Adrenal gland (tissue), 12 donors: ENCODE results near the gene RPUSD4. TPM values are rescaled to one million over a fixed set of nuclear protein-coding genes. Genes with fewer than 3 reads are reported as not detected.

ENCODE experiments used
- DNase-seq, 7 donors: peaks; one replicate each; pipeline ENCODE4 v3.0.0-alpha.2; 2019 to 2020
- H3K27ac ChIP-seq, 5 donors: fragments of 200-600 bp; sonication (generic) in 4 of 5; 1 replicate in 3 of 5; 2 replicates in 2 of 5; pipeline versions ENCODE4 v1.5.1 to v1.8.0; 2016 to 2020; ENCODE audit warnings: mild to moderate bottlenecking in 1 of 5
- H3K27me3 ChIP-seq: fragments of 200-600 bp; 2 replicates; pipeline ENCODE4 v1.8.0; 2021
- H3K36me3 ChIP-seq, 2 donors: fragments of 200-600 bp; replicated peaks in 1 of 2; 1 replicate in 1 of 2; 2 replicates in 1 of 2; pipeline versions ENCODE4 v1.5.1 to v1.8.0; 2018 to 2022
- H3K4me1 ChIP-seq, 2 donors: fragments of 200-600 bp; replicated peaks in 1 of 2; 1 replicate in 1 of 2; 2 replicates in 1 of 2; pipeline versions ENCODE4 v1.5.1 to v1.8.0; 2018 to 2021
- H3K4me3 ChIP-seq, 4 donors: fragments of 200-600 bp; sonication (generic) in 3 of 4; one replicate each; pipeline ENCODE4 v1.5.1; 2016 to 2018
- H3K9me3 ChIP-seq, 3 donors: fragments of 200-600 bp; sonication (generic) in 1 of 3; replicated peaks in 1 of 3; 1 replicate in 2 of 3; 2 replicates in 1 of 3; pipeline versions ENCODE4 v1.5.1 to v1.8.0; 2016 to 2021
- POLR2A ChIP-seq, 2 donors: fragments of 450-650 bp; IDR thresholded peaks; one replicate each; pipeline ENCODE4 v1.6.1; 2017; ENCODE audit warnings: antibody characterized with exemption in 2 of 2, mild to moderate bottlenecking in 2 of 2, moderate library complexity in 1 of 2
- WGBS, 4 donors: extraction: QIAGEN DNeasy Blood & Tissue Kit in 2 of 4; methylation state at CpG; one replicate each; pipeline versions ENCODE4 v1.1.5 to v1.1.7; 2013 to 2017; 5-methylcytosine and 5-hydroxymethylcytosine counted together
- intact Hi-C, 2 donors: fragments of 100-400 bp; cut with DNase I; formaldehyde crosslinking; loops; one replicate each; pipeline versions ENCODE4 v1.14.1 to v1.15.0; 2022 to 2023
- polyA plus RNA-seq, 3 donors: library from polyadenylated mRNA; stranded (reverse); fragments of 200-250 nt in 2 of 3; fragments of 350-450 nt in 1 of 3; fragmentation: Illumina TruSeq in 1 of 3; extraction: RNeasy Lipid Tissue Mini Kit (QIAGEN cat#74804) in 1 of 3; gene quantifications; one replicate each; pipeline ENCODE4 v1.2.3, GENCODE V29; 2013 to 2014
- total RNA-seq, 9 donors: library from RNA; depleted of rRNA in 4 of 9; stranded (reverse); fragments of >200 nt in 4 of 9; fragments of 120-200 nt in 1 of 9; fragmentation: NEBNext Ultra II Directional in 1 of 9; extraction: Animal tissue kit (Norgen Biotek cat#: 25700) in 1 of 9; gene quantifications; one replicate each; pipeline versions ENCODE4 v1.1.0 to v1.2.4, GENCODE V29; 2013 to 2023
- TF ChIP-seq, protein P1 (sequence below), 6 experiments: fragments of 450-650 bp in 4 of 6; fragments of 200-600 bp in 2 of 6; sonication (generic) in 1 of 6; IDR thresholded peaks; 1 replicate in 5 of 6; 2 replicates in 1 of 6; pipeline versions ENCODE4 v1.5.1 to v1.8.0; 2016 to 2021; ENCODE audit warnings: antibody characterized with exemption in 6 of 6, mild to moderate bottlenecking in 2 of 6, moderate library complexity in 1 of 6
- donor health status: healthy with polysubstance abuse.
- donor health status: Bipolar disorder and iron deficiency.
- donor health status: DM: yes; HTN: yes; CAD: no.
- donor health status: DM: no; HTN: no; CAD: no.
- donor health status: DM: no; HTN: no; CAD: no.
- donor health status: DM: yes; HTN: yes; CAD: no.

The RPUSD4 gene
- total and polyA plus RNA-seq, 12 donors = 10.6 to 27.5 (median 19.5) TPM

DNA sequence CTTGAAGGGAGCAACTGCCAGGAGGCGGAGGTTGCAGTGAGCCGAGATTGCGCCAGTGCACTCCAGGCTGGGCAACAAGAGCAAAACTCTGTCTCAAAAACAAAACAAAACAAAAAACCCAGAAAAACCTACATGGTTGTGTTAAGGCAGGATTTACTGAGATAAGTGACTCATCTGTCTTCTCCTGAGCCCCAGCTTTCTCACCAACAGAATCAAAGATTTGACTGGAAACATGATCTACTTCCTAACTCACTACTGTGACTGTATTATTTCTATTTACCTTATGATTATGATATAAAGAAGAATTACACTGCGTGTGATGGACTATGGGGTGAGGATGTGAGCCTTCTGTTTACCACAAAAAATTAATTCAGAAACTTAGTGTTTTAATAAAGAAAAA is 21.9 kb upstream of the RPUSD4 start:
- Histone ChIP-seq H3K27me3 (no peaks in the 10 kb centered on the region), H3K9me3 (no peaks in the 10 kb centered on the region), H3K4me3 (no peak overlapping the region), H3K4me1 (peaks cover 0 to 5% of the 10 kb centered on the region in 2 donors), H3K36me3 (peaks cover 0 to 3% of the 10 kb centered on the region in 2 donors), H3K27ac (no peak overlapping the region)
- DNase-seq = no peak
- intact Hi-C loops = no loop called here
- TF ChIP-seq, protein P1, sequence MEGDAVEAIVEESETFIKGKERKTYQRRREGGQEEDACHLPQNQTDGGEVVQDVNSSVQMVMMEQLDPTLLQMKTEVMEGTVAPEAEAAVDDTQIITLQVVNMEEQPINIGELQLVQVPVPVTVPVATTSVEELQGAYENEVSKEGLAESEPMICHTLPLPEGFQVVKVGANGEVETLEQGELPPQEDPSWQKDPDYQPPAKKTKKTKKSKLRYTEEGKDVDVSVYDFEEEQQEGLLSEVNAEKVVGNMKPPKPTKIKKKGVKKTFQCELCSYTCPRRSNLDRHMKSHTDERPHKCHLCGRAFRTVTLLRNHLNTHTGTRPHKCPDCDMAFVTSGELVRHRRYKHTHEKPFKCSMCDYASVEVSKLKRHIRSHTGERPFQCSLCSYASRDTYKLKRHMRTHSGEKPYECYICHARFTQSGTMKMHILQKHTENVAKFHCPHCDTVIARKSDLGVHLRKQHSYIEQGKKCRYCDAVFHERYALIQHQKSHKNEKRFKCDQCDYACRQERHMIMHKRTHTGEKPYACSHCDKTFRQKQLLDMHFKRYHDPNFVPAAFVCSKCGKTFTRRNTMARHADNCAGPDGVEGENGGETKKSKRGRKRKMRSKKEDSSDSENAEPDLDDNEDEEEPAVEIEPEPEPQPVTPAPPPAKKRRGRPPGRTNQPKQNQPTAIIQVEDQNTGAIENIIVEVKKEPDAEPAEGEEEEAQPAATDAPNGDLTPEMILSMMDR (IDR thresholded peaks at IDR 0.05) = no peak
- no peak for TF ChIP-seq POLR2A (IDR thresholded peaks at IDR 0.05)
- WGBS, 4 donors = 90 to 98% (median 96%) methylated on average over 4 of the region's 4 CpGs

DNA sequence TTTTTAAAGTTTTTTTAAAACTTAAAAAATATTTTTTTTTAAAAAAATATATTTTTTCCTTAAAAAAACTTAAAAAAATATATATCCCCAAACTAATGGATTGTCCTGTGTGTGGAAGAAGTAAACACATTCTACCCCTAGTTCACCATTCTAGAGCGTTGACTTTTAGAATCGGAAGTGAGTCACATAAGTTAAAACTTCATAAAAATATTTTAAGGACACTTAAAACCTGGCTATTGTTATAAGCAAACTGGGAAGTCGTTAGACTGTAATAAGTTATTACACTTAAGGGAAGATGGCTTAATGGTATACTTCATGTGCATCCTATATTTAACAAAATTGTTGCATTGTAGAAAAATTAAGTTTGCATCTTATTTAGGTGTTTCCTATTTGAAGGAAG is 21.2 kb upstream of the RPUSD4 start:
- WGBS, 4 donors = 94 to 98% (median 95%) methylated on average over 3 of the region's 3 CpGs
- TF ChIP-seq, protein P1 (IDR thresholded peaks at IDR 0.05) = no peak
- no peak for TF ChIP-seq POLR2A (IDR thresholded peaks at IDR 0.05)
- no peak for DNase-seq
- Histone ChIP-seq H3K36me3 (peaks cover 0 to 3% of the 10 kb centered on the region in 2 donors), H3K27ac (no peak overlapping the region), H3K4me1 (peaks cover 0 to 5% of the 10 kb centered on the region in 2 donors), H3K27me3 (no peaks in the 10 kb centered on the region), H3K4me3 (no peak overlapping the region), H3K9me3 (no peaks in the 10 kb centered on the region)
- intact Hi-C loops = no loop called here

DNA sequence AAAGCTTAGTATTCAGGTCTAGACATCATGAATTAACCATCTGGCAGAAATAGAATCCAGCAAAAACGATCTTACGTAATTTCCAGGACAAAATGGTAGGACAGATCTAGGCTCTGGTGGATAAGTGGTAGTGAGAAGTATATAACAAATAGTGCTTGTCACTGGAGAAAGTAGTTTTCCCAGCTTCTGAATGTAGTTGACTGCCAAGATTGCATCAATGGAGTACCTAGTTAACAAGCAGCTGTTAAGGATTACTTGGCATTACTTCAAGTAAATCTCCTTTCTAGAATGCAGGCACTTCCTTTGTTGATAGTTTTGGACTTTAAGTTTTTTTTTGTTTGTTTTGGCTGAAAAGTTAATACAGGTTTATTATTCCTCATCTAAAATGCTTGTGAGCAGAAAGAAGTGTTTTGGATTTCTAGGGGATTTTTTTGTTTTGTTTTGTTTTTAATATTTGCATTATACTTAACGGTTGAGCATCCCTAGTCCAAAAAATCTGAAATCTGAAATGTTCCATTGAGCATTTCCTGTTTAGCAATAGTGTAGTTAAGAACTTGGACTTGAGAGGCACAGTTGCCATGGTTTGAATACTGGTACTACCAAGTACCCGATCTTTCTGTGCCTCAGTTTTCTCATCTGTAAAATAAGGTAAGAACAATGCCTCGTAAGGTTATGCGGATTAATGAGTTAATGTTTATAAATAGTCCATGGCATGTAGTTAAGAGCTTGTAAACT is 20.4 kb upstream of the RPUSD4 start:
- H3K27ac ChIP-seq = no peak overlapping the region

DNA sequence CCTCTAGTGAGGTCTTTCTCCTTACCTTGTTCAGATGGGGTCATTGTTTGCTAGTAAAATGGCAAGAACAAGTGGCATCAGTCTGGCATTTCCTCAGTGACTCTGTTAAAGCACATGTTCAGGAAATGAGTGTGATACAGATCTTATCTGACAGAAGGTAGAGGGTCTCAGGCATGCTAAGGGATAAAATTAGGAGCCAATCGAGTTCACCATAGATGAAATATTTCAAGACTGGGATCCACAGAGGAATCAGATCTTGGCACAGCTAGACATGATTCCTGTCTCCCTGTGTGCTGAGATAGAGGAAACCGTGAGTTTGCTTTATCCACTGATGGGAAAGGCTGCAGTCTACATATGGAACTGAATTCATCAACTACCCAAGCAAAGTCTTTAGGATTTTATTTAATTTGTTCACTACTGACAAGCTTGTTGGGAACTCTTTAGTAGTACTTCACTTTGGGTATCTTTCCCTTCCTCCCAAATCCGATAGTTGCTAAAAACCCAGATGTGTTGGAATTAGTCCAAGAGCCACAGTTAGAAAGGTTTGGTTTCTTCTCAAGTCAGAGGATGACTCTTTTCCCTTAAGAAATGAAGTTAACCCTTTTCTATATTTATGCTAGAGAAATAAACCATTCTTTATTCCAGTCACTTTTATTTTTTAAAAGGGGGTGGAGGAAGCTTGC is 18.5 kb upstream of the RPUSD4 start:
- intact Hi-C loops = no loop called here
- Histone ChIP-seq H3K27me3 (no peaks in the 10 kb centered on the region), H3K4me3 (no peak overlapping the region), H3K36me3 (peaks cover 0 to 3% of the 10 kb centered on the region in 2 donors), H3K27ac (no peak overlapping the region), H3K9me3 (no peaks in the 10 kb centered on the region), H3K4me1 (peaks cover 0 to 5% of the 10 kb centered on the region in 2 donors)
- WGBS, 4 donors = 56 to 74% (median 64%) methylated on average over 3 of the region's 3 CpGs
- TF ChIP-seq, protein P1 (IDR thresholded peaks at IDR 0.05) = no peak
- TF ChIP-seq POLR2A (IDR thresholded peaks at IDR 0.05) = no peak
- DNase-seq = no peak

More for the DNA sequence above, 20.4 kb upstream of the RPUSD4 start:
- Histone ChIP-seq H3K4me1 (peaks cover 0 to 5% of the 10 kb centered on the region in 2 donors), H3K36me3 (peaks cover 0 to 3% of the 10 kb centered on the region in 2 donors), H3K9me3 (no peaks in the 10 kb centered on the region), H3K4me3 (no peak overlapping the region), H3K27me3 (no peaks in the 10 kb centered on the region)
- WGBS, 4 donors = 79 to 82% (median 81%) methylated on average over 6 of the region's 6 CpGs
- no peak for DNase-seq
- intact Hi-C loops = no loop called here
- TF ChIP-seq, protein P1 (IDR thresholded peaks at IDR 0.05) = no peak
- TF ChIP-seq POLR2A (IDR thresholded peaks at IDR 0.05) = no peak
